HepG2 (cell line): ENCODE results near the gene CYP4A22. TPM values are rescaled to one million over a fixed set of nuclear protein-coding genes. Genes with fewer than 3 reads are reported as not detected.

Experiments used
- ATF7-NPFF ChIP-seq: sonication (generic); formaldehyde crosslinking; IDR thresholded peaks from 2 replicates; pipeline ENCODE4 v1.8.1; 2023; ENCODE audit warnings: mild to moderate bottlenecking, low read depth, missing genetic modification reagents, moderate library complexity
- CBX1 ChIP-seq: IDR thresholded peaks from one replicate; pipeline ENCODE4 v1.6.1; 2016; ENCODE audit warnings: antibody characterized with exemption, low read depth
- CHCHD3 ChIP-seq: sonication (generic); formaldehyde crosslinking; IDR thresholded peaks from 2 replicates; pipeline ENCODE4 v1.8.0; 2022; ENCODE audit warnings: mild to moderate bottlenecking, missing genetic modification reagents, moderate library complexity
- GTF3A ChIP-seq: sonication (generic); formaldehyde crosslinking; conservative IDR thresholded peaks from 2 replicates; pipeline ENCODE4 v1.4.0; 2020; ENCODE audit warnings: mild to moderate bottlenecking, missing genetic modification reagents
- MTERF4 ChIP-seq: sonication (generic); formaldehyde crosslinking; IDR thresholded peaks from 2 replicates; pipeline ENCODE4 v1.8.0; 2023; ENCODE audit warnings: mild to moderate bottlenecking, missing genetic modification reagents
- NFIB ChIP-seq: sonication (generic); formaldehyde crosslinking; IDR thresholded peaks from 2 replicates; pipeline ENCODE4 v1.9.0; 2021; ENCODE audit warnings: missing genetic modification reagents, mild to moderate bottlenecking, borderline replicate concordance
- NFYC ChIP-seq: IDR thresholded peaks from 2 replicates; pipeline ENCODE4 v1.6.1; 2016; ENCODE audit warnings: missing genetic modification reagents, missing compliant biosample characterization
- SMARCC2 ChIP-seq: fragments of 450-650 bp; IDR thresholded peaks from 2 replicates; pipeline ENCODE4 v1.6.1; 2017; ENCODE audit warnings: antibody characterized with exemption, mild to moderate bottlenecking
- SP140L ChIP-seq: sonication (generic); formaldehyde crosslinking; IDR thresholded peaks from 2 replicates; pipeline ENCODE4 v1.4.0; 2020; ENCODE audit warnings: missing genetic modification reagents, borderline replicate concordance
- TBL1XR1 ChIP-seq: fragments of 150-350 bp; IDR thresholded peaks from 2 replicates; pipeline ENCODE4 v1.6.1; 2014; ENCODE audit warnings: borderline replicate concordance, low read length; ENCODE audit not compliant: partially characterized antibody
- TBP ChIP-seq: sonication (generic); formaldehyde crosslinking; IDR thresholded peaks from 2 replicates; pipeline ENCODE4 v1.5.0; 2020; ENCODE audit warnings: missing genetic modification reagents
- TBX2 ChIP-seq: sonication (generic); formaldehyde crosslinking; IDR thresholded peaks from 2 replicates; pipeline ENCODE4 v1.5.0; 2020; ENCODE audit warnings: missing genetic modification reagents, mild to moderate bottlenecking, borderline replicate concordance
- TFAP4 ChIP-seq: sonication (generic); IDR thresholded peaks from 2 replicates; pipeline ENCODE4 v1.6.1; 2016; ENCODE audit warnings: low read depth, borderline replicate concordance
- ZNF205 ChIP-seq: IDR thresholded peaks from 2 replicates; pipeline ENCODE4 v1.6.1; 2018; ENCODE audit warnings: missing biosample characterization, missing genetic modification reagents
- ZNF562 ChIP-seq: sonication (generic); formaldehyde crosslinking; IDR thresholded peaks from 2 replicates; pipeline ENCODE4 v1.8.0; 2022; ENCODE audit warnings: missing genetic modification reagents, borderline replicate concordance
- polyA plus RNA-seq, 8 experiments: library from polyadenylated mRNA; depleted of rRNA in 3 of 8; stranded (reverse) in 7 of 8; unstranded in 1 of 8; fragments of >200 nt; fragmentation: Illumina TruSeq in 4 of 8; extraction: Trizol in 4 of 8; gene quantifications; 2 replicates each; pipeline versions ENCODE4 v1.2.1 to v1.2.3, GENCODE V29; 2011 to 2016; ENCODE audit warnings: low read depth in 4 of 8, missing spikeins in 1 of 8, mixed read lengths in 1 of 8; ENCODE audit not compliant: insufficient read depth in 1 of 8
- total RNA-seq, 5 experiments: library from RNA; depleted of rRNA; stranded (reverse); fragments of >200 nt; fragmentation: Illumina TruSeq; extraction: Trizol; gene quantifications; 2 replicates each; pipeline ENCODE4 v1.2.3, GENCODE V29; 2016; ENCODE audit warnings: low read depth in 1 of 5
- TF ChIP-seq, protein P1 (sequence below): sonication (generic); formaldehyde crosslinking; IDR thresholded peaks from 2 replicates; pipeline ENCODE4 v1.5.0; 2020; ENCODE audit warnings: missing genetic modification reagents
- TF ChIP-seq, protein P2 (sequence below): sonication (generic); formaldehyde crosslinking; IDR thresholded peaks from 2 replicates; pipeline ENCODE4 v1.8.0; 2022; ENCODE audit warnings: mild to moderate bottlenecking, missing genetic modification reagents, borderline replicate concordance
- TF ChIP-seq, protein P3 (sequence below): sonication (generic); formaldehyde crosslinking; IDR thresholded peaks from 2 replicates; pipeline ENCODE4 v1.5.1; 2020; ENCODE audit warnings: missing genetic modification reagents, mild to moderate bottlenecking, borderline replicate concordance

Gene CYP4A22
- total and polyA plus RNA-seq, 2 of the 13 experiments (the other 11 are each of a cell fraction or from before 2014, with no cell fraction given), result not detected

DNA sequence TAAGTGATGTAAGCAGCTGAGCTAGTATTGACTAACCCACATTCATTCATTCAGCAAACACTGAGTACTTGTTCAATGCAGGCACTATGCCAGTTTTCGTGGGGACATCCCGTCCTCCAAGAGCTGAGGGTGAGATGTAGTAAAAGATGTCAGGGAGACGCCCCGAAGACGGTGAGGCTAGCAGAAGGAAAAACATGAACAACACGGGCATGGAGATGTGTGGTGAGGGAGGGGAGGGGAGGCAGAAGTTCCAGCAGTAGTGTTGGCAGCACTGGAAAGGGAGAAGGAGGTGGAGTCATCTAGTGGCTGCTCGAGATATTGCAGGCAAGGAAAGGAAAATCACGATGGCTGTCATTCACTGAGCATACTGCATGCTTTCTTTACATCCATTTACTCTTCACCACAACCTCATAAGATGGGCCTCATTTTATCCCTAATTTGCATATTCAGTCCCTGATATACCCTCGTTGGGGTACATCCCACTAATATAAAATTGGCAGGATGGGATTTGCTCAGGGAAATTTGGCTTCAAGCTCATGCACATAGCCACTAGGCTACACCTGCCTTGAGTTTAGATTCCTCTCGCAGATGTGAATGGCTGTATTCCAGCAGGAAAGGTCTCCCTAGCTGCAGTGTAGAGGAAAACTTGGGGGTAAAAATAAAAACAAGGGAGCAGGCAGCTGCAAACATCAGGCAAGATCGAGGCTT, 38.1 kb downstream of the CYP4A22 start (continued):
- TF ChIP-seq MTERF4 (CRISPR knock-in tag) (no peak), NFYC (CRISPR knock-in tag) (no peak), ZNF562 (CRISPR knock-in tag) (no peak), GTF3A (CRISPR knock-in tag) (no peak), TFAP4 (no peak), SP140L (CRISPR knock-in tag) (no peak), TBP (CRISPR knock-in tag) (no peak), TBX2 (CRISPR knock-in tag) (no peak), NFIB (no peak), ATF7-NPFF (CRISPR knock-in tag) (no peak), TBL1XR1 (no peak), CHCHD3 (CRISPR knock-in tag) (no peak), ZNF205 (CRISPR knock-in tag) (no peak), CBX1 (no peak), SMARCC2 (no peak)
- TF ChIP-seq, protein P1, sequence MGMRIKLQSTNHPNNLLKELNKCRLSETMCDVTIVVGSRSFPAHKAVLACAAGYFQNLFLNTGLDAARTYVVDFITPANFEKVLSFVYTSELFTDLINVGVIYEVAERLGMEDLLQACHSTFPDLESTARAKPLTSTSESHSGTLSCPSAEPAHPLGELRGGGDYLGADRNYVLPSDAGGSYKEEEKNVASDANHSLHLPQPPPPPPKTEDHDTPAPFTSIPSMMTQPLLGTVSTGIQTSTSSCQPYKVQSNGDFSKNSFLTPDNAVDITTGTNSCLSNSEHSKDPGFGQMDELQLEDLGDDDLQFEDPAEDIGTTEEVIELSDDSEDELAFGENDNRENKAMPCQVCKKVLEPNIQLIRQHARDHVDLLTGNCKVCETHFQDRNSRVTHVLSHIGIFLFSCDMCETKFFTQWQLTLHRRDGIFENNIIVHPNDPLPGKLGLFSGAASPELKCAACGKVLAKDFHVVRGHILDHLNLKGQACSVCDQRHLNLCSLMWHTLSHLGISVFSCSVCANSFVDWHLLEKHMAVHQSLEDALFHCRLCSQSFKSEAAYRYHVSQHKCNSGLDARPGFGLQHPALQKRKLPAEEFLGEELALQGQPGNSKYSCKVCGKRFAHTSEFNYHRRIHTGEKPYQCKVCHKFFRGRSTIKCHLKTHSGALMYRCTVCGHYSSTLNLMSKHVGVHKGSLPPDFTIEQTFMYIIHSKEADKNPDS, result no peak
- TF ChIP-seq, protein P2, sequence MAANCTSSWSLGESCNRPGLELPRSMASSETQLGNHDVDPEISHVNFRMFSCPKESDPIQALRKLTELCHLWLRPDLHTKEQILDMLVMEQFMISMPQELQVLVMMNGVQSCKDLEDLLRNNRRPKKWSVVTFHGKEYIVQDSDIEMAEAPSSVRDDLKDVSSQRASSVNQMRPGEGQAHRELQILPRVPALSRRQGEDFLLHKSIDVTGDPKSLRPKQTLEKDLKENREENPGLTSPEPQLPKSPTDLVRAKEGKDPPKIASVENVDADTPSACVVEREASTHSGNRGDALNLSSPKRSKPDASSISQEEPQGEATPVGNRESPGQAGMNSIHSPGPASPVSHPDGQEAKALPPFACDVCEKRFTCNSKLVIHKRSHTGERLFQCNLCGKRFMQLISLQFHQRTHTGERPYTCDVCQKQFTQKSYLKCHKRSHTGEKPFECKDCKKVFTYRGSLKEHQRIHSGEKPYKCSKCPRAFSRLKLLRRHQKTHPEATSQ (CRISPR knock-in tag), result no peak
- TF ChIP-seq, protein P3, sequence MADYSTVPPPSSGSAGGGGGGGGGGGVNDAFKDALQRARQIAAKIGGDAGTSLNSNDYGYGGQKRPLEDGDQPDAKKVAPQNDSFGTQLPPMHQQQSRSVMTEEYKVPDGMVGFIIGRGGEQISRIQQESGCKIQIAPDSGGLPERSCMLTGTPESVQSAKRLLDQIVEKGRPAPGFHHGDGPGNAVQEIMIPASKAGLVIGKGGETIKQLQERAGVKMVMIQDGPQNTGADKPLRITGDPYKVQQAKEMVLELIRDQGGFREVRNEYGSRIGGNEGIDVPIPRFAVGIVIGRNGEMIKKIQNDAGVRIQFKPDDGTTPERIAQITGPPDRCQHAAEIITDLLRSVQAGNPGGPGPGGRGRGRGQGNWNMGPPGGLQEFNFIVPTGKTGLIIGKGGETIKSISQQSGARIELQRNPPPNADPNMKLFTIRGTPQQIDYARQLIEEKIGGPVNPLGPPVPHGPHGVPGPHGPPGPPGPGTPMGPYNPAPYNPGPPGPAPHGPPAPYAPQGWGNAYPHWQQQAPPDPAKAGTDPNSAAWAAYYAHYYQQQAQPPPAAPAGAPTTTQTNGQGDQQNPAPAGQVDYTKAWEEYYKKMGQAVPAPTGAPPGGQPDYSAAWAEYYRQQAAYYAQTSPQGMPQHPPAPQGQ, result no peak
